Spleen (tissue), 7 donors: ENCODE data around the gene PDCD1.

Experiments used
- CTCF ChIP-seq, 11 experiments: fragments of 200-600 bp in 7 of 11; fragments of 450-650 bp in 4 of 11; sonication (generic) in 4 of 11; IDR thresholded peaks in 8 of 11; conservative IDR thresholded peaks in 3 of 11; 1 replicate in 7 of 11; 2 replicates in 4 of 11; pipeline versions ENCODE4 v1.4.0 to v1.8.0; 2016 to 2021; ENCODE audit warnings: antibody characterized with exemption in 11 of 11, inconsistent platforms in 4 of 11, mild to moderate bottlenecking in 1 of 11
- POLR2A ChIP-seq, 3 donors: fragments of 450-650 bp; IDR thresholded peaks; one replicate each; pipeline ENCODE4 v1.5.1; 2017; ENCODE audit warnings: antibody characterized with exemption in 3 of 3, mild to moderate bottlenecking in 1 of 3
- donor health status: DM: no; HTN: no; CAD: no; lungs with moderate emphysema.
- donor health status: DM: no; HTN: no; CAD: no.
- donor health status: DM: no; HTN: no; CAD: no.

GRCh38 chr2:241904791-241905710 lies 46.4 kb upstream of the PDCD1 start:
- TF ChIP-seq CTCF (IDR thresholded peaks at IDR 0.05 in 8 of 11, conservative IDR thresholded peaks at IDR 0.05 in 3 of 11) (no peak), POLR2A (IDR thresholded peaks at IDR 0.05) (no peak)
